ENCODE results near the gene ALDH8A1.

DNA sequence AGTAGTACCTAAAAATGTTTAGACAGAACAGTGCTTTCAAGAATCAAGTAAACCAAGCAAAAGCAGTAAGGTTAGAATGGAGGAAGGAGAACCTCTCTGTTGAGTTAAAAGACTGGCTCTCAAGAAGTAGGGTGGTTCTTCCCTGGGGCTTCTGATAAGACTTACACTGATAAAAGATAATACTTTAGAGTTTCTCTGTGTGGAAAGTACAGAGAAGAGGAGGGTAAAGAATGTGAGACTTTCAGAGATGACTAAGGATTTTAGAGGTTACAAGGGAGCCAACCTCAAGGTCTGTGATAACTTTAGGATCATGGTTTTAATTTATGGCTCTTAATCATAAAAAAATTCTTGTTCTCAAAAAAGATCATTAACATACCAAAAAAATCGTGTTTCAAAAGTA, 30.9 kb upstream of the ALDH8A1 start:
- no peak for TF ChIP-seq RAD21 (IDR thresholded peaks at IDR 0.05; ENCODE audit: low read depth)
- TF ChIP-seq, protein P1, sequence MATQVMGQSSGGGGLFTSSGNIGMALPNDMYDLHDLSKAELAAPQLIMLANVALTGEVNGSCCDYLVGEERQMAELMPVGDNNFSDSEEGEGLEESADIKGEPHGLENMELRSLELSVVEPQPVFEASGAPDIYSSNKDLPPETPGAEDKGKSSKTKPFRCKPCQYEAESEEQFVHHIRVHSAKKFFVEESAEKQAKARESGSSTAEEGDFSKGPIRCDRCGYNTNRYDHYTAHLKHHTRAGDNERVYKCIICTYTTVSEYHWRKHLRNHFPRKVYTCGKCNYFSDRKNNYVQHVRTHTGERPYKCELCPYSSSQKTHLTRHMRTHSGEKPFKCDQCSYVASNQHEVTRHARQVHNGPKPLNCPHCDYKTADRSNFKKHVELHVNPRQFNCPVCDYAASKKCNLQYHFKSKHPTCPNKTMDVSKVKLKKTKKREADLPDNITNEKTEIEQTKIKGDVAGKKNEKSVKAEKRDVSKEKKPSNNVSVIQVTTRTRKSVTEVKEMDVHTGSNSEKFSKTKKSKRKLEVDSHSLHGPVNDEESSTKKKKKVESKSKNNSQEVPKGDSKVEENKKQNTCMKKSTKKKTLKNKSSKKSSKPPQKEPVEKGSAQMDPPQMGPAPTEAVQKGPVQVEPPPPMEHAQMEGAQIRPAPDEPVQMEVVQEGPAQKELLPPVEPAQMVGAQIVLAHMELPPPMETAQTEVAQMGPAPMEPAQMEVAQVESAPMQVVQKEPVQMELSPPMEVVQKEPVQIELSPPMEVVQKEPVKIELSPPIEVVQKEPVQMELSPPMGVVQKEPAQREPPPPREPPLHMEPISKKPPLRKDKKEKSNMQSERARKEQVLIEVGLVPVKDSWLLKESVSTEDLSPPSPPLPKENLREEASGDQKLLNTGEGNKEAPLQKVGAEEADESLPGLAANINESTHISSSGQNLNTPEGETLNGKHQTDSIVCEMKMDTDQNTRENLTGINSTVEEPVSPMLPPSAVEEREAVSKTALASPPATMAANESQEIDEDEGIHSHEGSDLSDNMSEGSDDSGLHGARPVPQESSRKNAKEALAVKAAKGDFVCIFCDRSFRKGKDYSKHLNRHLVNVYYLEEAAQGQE (IDR thresholded peaks at IDR 0.05; ENCODE audit: low read depth) = no peak
- no peak for TF ChIP-seq EP300 (IDR thresholded peaks at IDR 0.05; ENCODE audit: borderline replicate concordance)
- TF ChIP-seq TCF12 (IDR thresholded peaks at IDR 0.05; ENCODE audit: low read depth) = no peak
- no peak for TF ChIP-seq TAF1 (IDR thresholded peaks at IDR 0.05; ENCODE audit: low read depth)
- TF ChIP-seq TEAD4 (IDR thresholded peaks at IDR 0.05) = no peak
- TF ChIP-seq YY1 (IDR thresholded peaks at IDR 0.05; ENCODE audit: low read depth) = no peak
- TF ChIP-seq NFIC (IDR thresholded peaks at IDR 0.05) = no peak
- TF ChIP-seq, protein P2, sequence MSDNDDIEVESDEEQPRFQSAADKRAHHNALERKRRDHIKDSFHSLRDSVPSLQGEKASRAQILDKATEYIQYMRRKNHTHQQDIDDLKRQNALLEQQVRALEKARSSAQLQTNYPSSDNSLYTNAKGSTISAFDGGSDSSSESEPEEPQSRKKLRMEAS (IDR thresholded peaks at IDR 0.05) = no peak
- TF ChIP-seq CEBPB (IDR thresholded peaks at IDR 0.05) = no peak
- TF ChIP-seq FOXM1 (IDR thresholded peaks at IDR 0.05; ENCODE audit: borderline replicate concordance, low read depth) = no peak
- TF ChIP-seq CREB1 (IDR thresholded peaks at IDR 0.05; ENCODE audit: low read depth) = no peak
- TF ChIP-seq, protein P3, sequence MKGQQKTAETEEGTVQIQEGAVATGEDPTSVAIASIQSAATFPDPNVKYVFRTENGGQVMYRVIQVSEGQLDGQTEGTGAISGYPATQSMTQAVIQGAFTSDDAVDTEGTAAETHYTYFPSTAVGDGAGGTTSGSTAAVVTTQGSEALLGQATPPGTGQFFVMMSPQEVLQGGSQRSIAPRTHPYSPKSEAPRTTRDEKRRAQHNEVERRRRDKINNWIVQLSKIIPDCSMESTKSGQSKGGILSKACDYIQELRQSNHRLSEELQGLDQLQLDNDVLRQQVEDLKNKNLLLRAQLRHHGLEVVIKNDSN (IDR thresholded peaks at IDR 0.05) = no peak
